H1 (cell line): ENCODE measurements around the gene DDX41. TPM values are rescaled to one million over a fixed set of nuclear protein-coding genes. Genes with fewer than 3 reads are reported as not detected.

Experiments used
- BCL11A ChIP-seq, 2 experiments: IDR thresholded peaks; one replicate each; pipeline ENCODE4 v1.6.1; 2011; ENCODE audit warnings: low read depth in 2 of 2, low read length in 2 of 2, mild to moderate bottlenecking in 2 of 2
- EGR1 ChIP-seq: IDR thresholded peaks from 2 replicates; pipeline ENCODE4 v1.6.1; 2011; ENCODE audit warnings: low read depth, low read length, borderline replicate concordance
- FOSL1 ChIP-seq: IDR thresholded peaks from 2 replicates; pipeline ENCODE4 v1.6.1; 2011; ENCODE audit warnings: mild to moderate bottlenecking, low read depth, low read length, moderate library complexity; ENCODE audit not compliant: insufficient read depth
- HDAC6 ChIP-seq: IDR thresholded peaks from one replicate; pipeline ENCODE4 v1.7.1; 2012; ENCODE audit warnings: low read depth, mild to moderate bottlenecking, inconsistent platforms, low read length, moderate library complexity
- POLR2AphosphoS5 ChIP-seq: IDR thresholded peaks from 2 replicates; pipeline ENCODE4 v1.6.1; 2011; ENCODE audit warnings: low read depth, low read length
- RFX5 ChIP-seq: IDR thresholded peaks from 2 replicates; pipeline ENCODE4 v1.6.1; 2011; ENCODE audit warnings: low read depth, low read length, improper control_type of control experiment, borderline replicate concordance
- RXRA ChIP-seq: IDR thresholded peaks from 2 replicates; pipeline ENCODE4 v1.6.1; 2011; ENCODE audit warnings: low read depth, mild to moderate bottlenecking, low read length, moderate library complexity; ENCODE audit not compliant: insufficient read depth
- TCF12 ChIP-seq: IDR thresholded peaks from 2 replicates; pipeline ENCODE4 v1.6.1; 2011; ENCODE audit warnings: low read depth, mild to moderate bottlenecking, low read length
- YY1 ChIP-seq: IDR thresholded peaks from 2 replicates; pipeline ENCODE4 v1.6.1; 2011; ENCODE audit warnings: low read depth, mild to moderate bottlenecking, low read length
- ZNF274 ChIP-seq: IDR thresholded peaks from 2 replicates; pipeline ENCODE4 v1.7.0; 2012; ENCODE audit warnings: low read length, borderline replicate concordance; ENCODE audit errors: extremely low read depth
- polyA plus RNA-seq, 7 experiments: library from polyadenylated mRNA; depleted of rRNA in 3 of 7; stranded (reverse) in 5 of 7; unstranded in 2 of 7; fragments of >200 nt in 5 of 7; fragments of 200-250 nt in 2 of 7; gene quantifications; 1 replicate in 5 of 7; 2 replicates in 1 of 7; 4 replicates in 1 of 7; pipeline versions ENCODE4 v1.2.1 to v1.2.3, GENCODE V29; 2011 to 2013; ENCODE audit warnings: missing spikeins in 2 of 7, mixed read lengths in 2 of 7
- total RNA-seq: library from RNA; stranded (reverse); fragmentation: NEBNext Ultra II Directional; extraction: Animal tissue kit (Norgen Biotek cat#: 25700); gene quantifications from 2 replicates; pipeline ENCODE4 v1.2.1, GENCODE V29; 2021
- TF ChIP-seq, protein P1 (sequence below): fragments of 300-600 bp; sonication (generic); IDR thresholded peaks from 2 replicates; pipeline ENCODE4 v1.7.1; 2012; ENCODE audit warnings: low read length, moderate library complexity, mild to moderate bottlenecking, inconsistent platforms; ENCODE audit not compliant: insufficient replicate concordance

The DDX41 gene
- total and polyA plus RNA-seq, 2 of the 8 experiments (the other 6 are each of a cell fraction or from before 2014, with no cell fraction given): 102 to 135 TPM

DNA sequence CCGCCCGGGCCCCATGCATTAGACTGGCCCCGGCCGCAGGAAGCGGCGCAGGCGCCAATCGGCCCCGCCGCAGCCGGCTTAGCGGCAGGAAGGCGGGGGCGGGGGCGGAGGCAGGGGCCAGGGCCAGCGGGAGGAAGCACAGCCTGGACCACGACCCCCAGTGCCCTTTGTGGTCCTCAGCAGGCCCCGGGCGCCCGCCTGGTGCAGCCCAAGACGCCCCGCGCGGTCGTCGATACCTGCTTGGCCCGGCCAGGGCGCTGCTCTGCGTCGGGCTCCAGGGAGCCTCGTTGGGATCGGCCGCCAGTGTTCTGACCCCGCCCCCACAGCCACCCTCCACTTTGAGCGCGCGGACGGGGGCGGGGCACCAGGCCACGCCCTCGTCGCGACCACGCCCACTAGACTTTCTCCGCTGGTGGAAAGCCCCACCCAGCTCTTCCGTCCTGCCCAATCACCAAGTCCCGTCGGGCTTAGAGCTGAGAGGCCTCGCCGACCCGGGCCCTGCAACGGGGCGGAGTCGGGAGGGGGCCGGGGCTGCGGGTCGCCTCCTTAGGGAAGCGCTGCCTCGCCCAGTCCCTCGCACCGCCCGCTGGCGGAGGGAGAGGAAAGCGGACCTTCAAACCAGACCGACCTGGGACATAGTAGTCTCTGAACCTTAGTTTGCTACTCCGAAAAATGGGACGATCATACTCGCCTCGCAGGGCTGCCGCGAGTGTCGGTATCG, 19.3 kb downstream of the DDX41 start, which contains the start of gene PDLIM7 (continued):
- TF ChIP-seq, protein P1, sequence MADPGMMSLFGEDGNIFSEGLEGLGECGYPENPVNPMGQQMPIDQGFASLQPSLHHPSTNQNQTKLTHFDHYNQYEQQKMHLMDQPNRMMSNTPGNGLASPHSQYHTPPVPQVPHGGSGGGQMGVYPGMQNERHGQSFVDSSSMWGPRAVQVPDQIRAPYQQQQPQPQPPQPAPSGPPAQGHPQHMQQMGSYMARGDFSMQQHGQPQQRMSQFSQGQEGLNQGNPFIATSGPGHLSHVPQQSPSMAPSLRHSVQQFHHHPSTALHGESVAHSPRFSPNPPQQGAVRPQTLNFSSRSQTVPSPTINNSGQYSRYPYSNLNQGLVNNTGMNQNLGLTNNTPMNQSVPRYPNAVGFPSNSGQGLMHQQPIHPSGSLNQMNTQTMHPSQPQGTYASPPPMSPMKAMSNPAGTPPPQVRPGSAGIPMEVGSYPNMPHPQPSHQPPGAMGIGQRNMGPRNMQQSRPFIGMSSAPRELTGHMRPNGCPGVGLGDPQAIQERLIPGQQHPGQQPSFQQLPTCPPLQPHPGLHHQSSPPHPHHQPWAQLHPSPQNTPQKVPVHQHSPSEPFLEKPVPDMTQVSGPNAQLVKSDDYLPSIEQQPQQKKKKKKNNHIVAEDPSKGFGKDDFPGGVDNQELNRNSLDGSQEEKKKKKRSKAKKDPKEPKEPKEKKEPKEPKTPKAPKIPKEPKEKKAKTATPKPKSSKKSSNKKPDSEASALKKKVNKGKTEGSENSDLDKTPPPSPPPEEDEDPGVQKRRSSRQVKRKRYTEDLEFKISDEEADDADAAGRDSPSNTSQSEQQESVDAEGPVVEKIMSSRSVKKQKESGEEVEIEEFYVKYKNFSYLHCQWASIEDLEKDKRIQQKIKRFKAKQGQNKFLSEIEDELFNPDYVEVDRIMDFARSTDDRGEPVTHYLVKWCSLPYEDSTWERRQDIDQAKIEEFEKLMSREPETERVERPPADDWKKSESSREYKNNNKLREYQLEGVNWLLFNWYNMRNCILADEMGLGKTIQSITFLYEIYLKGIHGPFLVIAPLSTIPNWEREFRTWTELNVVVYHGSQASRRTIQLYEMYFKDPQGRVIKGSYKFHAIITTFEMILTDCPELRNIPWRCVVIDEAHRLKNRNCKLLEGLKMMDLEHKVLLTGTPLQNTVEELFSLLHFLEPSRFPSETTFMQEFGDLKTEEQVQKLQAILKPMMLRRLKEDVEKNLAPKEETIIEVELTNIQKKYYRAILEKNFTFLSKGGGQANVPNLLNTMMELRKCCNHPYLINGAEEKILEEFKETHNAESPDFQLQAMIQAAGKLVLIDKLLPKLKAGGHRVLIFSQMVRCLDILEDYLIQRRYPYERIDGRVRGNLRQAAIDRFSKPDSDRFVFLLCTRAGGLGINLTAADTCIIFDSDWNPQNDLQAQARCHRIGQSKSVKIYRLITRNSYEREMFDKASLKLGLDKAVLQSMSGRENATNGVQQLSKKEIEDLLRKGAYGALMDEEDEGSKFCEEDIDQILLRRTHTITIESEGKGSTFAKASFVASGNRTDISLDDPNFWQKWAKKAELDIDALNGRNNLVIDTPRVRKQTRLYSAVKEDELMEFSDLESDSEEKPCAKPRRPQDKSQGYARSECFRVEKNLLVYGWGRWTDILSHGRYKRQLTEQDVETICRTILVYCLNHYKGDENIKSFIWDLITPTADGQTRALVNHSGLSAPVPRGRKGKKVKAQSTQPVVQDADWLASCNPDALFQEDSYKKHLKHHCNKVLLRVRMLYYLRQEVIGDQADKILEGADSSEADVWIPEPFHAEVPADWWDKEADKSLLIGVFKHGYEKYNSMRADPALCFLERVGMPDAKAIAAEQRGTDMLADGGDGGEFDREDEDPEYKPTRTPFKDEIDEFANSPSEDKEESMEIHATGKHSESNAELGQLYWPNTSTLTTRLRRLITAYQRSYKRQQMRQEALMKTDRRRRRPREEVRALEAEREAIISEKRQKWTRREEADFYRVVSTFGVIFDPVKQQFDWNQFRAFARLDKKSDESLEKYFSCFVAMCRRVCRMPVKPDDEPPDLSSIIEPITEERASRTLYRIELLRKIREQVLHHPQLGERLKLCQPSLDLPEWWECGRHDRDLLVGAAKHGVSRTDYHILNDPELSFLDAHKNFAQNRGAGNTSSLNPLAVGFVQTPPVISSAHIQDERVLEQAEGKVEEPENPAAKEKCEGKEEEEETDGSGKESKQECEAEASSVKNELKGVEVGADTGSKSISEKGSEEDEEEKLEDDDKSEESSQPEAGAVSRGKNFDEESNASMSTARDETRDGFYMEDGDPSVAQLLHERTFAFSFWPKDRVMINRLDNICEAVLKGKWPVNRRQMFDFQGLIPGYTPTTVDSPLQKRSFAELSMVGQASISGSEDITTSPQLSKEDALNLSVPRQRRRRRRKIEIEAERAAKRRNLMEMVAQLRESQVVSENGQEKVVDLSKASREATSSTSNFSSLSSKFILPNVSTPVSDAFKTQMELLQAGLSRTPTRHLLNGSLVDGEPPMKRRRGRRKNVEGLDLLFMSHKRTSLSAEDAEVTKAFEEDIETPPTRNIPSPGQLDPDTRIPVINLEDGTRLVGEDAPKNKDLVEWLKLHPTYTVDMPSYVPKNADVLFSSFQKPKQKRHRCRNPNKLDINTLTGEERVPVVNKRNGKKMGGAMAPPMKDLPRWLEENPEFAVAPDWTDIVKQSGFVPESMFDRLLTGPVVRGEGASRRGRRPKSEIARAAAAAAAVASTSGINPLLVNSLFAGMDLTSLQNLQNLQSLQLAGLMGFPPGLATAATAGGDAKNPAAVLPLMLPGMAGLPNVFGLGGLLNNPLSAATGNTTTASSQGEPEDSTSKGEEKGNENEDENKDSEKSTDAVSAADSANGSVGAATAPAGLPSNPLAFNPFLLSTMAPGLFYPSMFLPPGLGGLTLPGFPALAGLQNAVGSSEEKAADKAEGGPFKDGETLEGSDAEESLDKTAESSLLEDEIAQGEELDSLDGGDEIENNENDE: no peak
- TF ChIP-seq YY1: no peak
- no peak for TF ChIP-seq HDAC6
- no peak for TF ChIP-seq RXRA
- no peak for TF ChIP-seq TCF12
- peak; percentile 52 for TF ChIP-seq EGR1
- peak; percentile 58 for TF ChIP-seq POLR2AphosphoS5
- TF ChIP-seq FOSL1: peak; percentile 47; the same call in 1 of the 2 replicates
- no peak for TF ChIP-seq BCL11A (IDR thresholded peaks at IDR 0.05; ENCODE audit: low read depth in 2 of 2, low read length in 2 of 2)
- TF ChIP-seq ZNF274: no peak
- no peak for TF ChIP-seq RFX5
